AG04449 (cell line): ENCODE measurements around the gene LEPR.
"Not testable (repeated sequence)": the region's sequence is repeated elsewhere in the genome, so short reads cannot be mapped to it uniquely, and the experiment has no call there.

Source experiments
- CTCF ChIA-PET: fragments of 350-600 bp; formaldehyde crosslinking; extraction: SDS; loops from one replicate; lab custom pipeline; 2021; ENCODE audit warnings: antibody characterized with exemption; lab: Yijun Ruan, JAX
- POLR2A ChIA-PET: fragments of 400-600, 350-600 bp; formaldehyde crosslinking; extraction: SDS; loops from one replicate; lab custom pipeline; 2020; ENCODE audit warnings: antibody characterized with exemption, inconsistent platforms; lab: Yijun Ruan, JAX
- DNase-seq: peaks from one replicate; pipeline ENCODE4 v3.0.0-alpha.2; 2010; ENCODE audit warnings: low read depth, low spot score
- H3K4me3 ChIP-seq: 2 replicates; pipeline ENCODE4 v1.5.1; 2011; ENCODE audit warnings: low read depth, mild to moderate bottlenecking, control low read depth, low read length
- CTCF ChIP-seq: IDR thresholded peaks from one replicate; pipeline ENCODE4 v1.5.1; 2011; ENCODE audit warnings: mild to moderate bottlenecking, moderate library complexity, low read length, control low read depth, inconsistent platforms; ENCODE audit not compliant: insufficient read depth; ENCODE audit errors: missing control alignments

The LEPR gene

GRCh38 chr1:65444128-65444640 lies 23.7 kb downstream of the LEPR start:
- CTCF ChIA-PET: interaction anchor here (1.4 kb wide), 1 partner anchor 15 kb away, joined by 4 read pairs; no protein-coding TSS in a partner anchor
- POLR2A ChIA-PET: no interaction called here
- no peak for TF ChIP-seq CTCF
- no peak overlapping the region for H3K4me3 ChIP-seq
- DNase-seq: no peak

GRCh38 chr1:65445837-65446236 lies 25.4 kb downstream of the LEPR start:
- no peak for TF ChIP-seq CTCF
- POLR2A ChIA-PET: no interaction called here
- DNase-seq: no peak
- no peak overlapping the region for H3K4me3 ChIP-seq
- CTCF ChIA-PET: no interaction called here

GRCh38 chr1:65449214-65449823 lies 28.9 kb downstream of the LEPR start:
- CTCF ChIA-PET: interaction anchor here (2.5 kb wide), 1 partner anchor 10 kb away, joined by 22 read pairs; no protein-coding TSS in a partner anchor

GRCh38 chr1:65455678-65456077 lies 35.2 kb downstream of the LEPR start:
- POLR2A ChIA-PET, DNase-seq, CTCF ChIA-PET, H3K4me3 ChIP-seq: not testable (repeated sequence)

More at GRCh38 chr1:65449214-65449823, 28.9 kb downstream of the LEPR start:
- POLR2A ChIA-PET: interaction anchor here (0.8 kb wide), 1 partner anchor 61 kb away, joined by 4 read pairs; no protein-coding TSS in a partner anchor
- no peak overlapping the region for H3K4me3 ChIP-seq
- TF ChIP-seq CTCF: no peak
- DNase-seq: no peak

- no peak overlapping the region for H3K4me3 ChIP-seq
- POLR2A ChIA-PET: no interaction called here
- DNase-seq: no peak
- CTCF ChIA-PET: no interaction called here
- TF ChIP-seq CTCF: no peak
These were observed 36.0 kb downstream of the LEPR start for GRCh38 chr1:65456481-65456880.

- ChIA-PET POLR2A (no interaction called here), CTCF (interaction anchor here (1.1 to 3.5 kb wide), 7 partner anchors 9 to 242 kb away, joined by 5 to 32 read pairs (median 15); no protein-coding TSS in a partner anchor)
- TF ChIP-seq CTCF: no peak
- H3K4me3 ChIP-seq: no peak overlapping the region
- no peak for DNase-seq
These were observed 37.4 kb downstream of the LEPR start for GRCh38 chr1:65457868-65458267.
